CD4-positive, alpha-beta memory T cell (primary cell): Measurements from ENCODE around the gene PRIMA1. TPM values are rescaled to one million over a fixed set of nuclear protein-coding genes. Genes with fewer than 3 reads are reported as not detected.

Experiments
- CTCF ChIA-PET: fragments of 350-600 bp; sonication (Branson Sonifier 250); formaldehyde crosslinking; loops from one replicate; lab custom pipeline; 2021; ENCODE audit warnings: inconsistent platforms; ENCODE audit not compliant: partially characterized antibody; lab: Charles Lee
- POLR2A ChIA-PET: fragments of 350-600 bp; sonication (Branson Sonifier 250); formaldehyde crosslinking; loops from one replicate; lab custom pipeline; 2021; ENCODE audit not compliant: partially characterized antibody; lab: Charles Lee
- DNase-seq, 5 donors: peaks; one replicate each; pipeline versions ENCODE4 v3.0.0 to v3.0.0-alpha.2; 2020 to 2022; ENCODE audit warnings: mixed read lengths in 1 of 5
- H3K27ac ChIP-seq: one replicate; pipeline ENCODE4 v1.7.0; 2013; ENCODE audit warnings: low read depth, low read length
- H3K27me3 ChIP-seq: 2 replicates; pipeline ENCODE4 v1.7.0; 2013; ENCODE audit warnings: mild to moderate bottlenecking, low read length, moderate library complexity; ENCODE audit not compliant: insufficient read depth
- H3K36me3 ChIP-seq: 2 replicates; pipeline ENCODE4 v1.7.0; 2013; ENCODE audit warnings: mild to moderate bottlenecking, low read length, moderate library complexity; ENCODE audit not compliant: insufficient read depth
- H3K4me1 ChIP-seq: 2 replicates; pipeline ENCODE4 v1.7.0; 2013; ENCODE audit warnings: mild to moderate bottlenecking, low read length, moderate library complexity; ENCODE audit not compliant: insufficient read depth
- H3K4me3 ChIP-seq, 2 donors: one replicate each; pipeline ENCODE4 v1.7.0; 2013; ENCODE audit warnings: low read length in 2 of 2, mild to moderate bottlenecking in 1 of 2
- H3K9me3 ChIP-seq, 2 donors: one replicate each; pipeline ENCODE4 v1.7.0; 2013; ENCODE audit warnings: low read length in 2 of 2, control low read depth in 1 of 2; ENCODE audit not compliant: control insufficient read depth in 1 of 2
- H3K27ac Mint-ChIP-seq, 7 donors: one replicate each; pipeline ENCODE4 v1.8.0; 2020 to 2021; ENCODE audit warnings: mixed read lengths in 7 of 7, mild to moderate bottlenecking in 6 of 7, inconsistent platforms in 3 of 7, moderate library complexity in 3 of 7
- H3K27me3 Mint-ChIP-seq, 2 donors: one replicate each; pipeline ENCODE4 v1.8.0; 2020 to 2021; ENCODE audit warnings: mixed read lengths in 2 of 2
- H3K36me3 Mint-ChIP-seq, 2 donors: one replicate each; pipeline ENCODE4 v1.8.0; 2020 to 2021; ENCODE audit warnings: mixed read lengths in 2 of 2, inconsistent platforms in 1 of 2, mild to moderate bottlenecking in 1 of 2
- H3K4me1 Mint-ChIP-seq, 4 donors: one replicate each; pipeline ENCODE4 v1.8.0; 2020 to 2021; ENCODE audit warnings: mixed read lengths in 4 of 4, mild to moderate bottlenecking in 1 of 4
- H3K4me3 Mint-ChIP-seq, 8 donors: one replicate each; pipeline ENCODE4 v1.8.0; 2020 to 2021; ENCODE audit warnings: mixed read lengths in 8 of 8, mild to moderate bottlenecking in 7 of 8, moderate library complexity in 6 of 8, inconsistent platforms in 3 of 8
- H3K9me3 Mint-ChIP-seq, 8 donors: one replicate each; pipeline ENCODE4 v1.8.0; 2020 to 2021; ENCODE audit warnings: mixed read lengths in 8 of 8, mild to moderate bottlenecking in 5 of 8, inconsistent platforms in 3 of 8, moderate library complexity in 1 of 8
- intact Hi-C: fragments of 100-400 bp; cut with micrococcal nuclease; formaldehyde crosslinking; loops from one replicate; pipeline ENCODE4 v1.15.1; 2023
- polyA plus RNA-seq, 2 donors: library from polyadenylated mRNA; unstranded; fragments of 300-500 nt; fragmentation: Illumina TruSeq; gene quantifications; one replicate each; pipeline ENCODE4 v1.2.3, GENCODE V29; 2021
- total RNA-seq, 2 experiments: library from RNA; stranded (reverse); gene quantifications; one replicate each; pipeline ENCODE4 v1.2.3, GENCODE V29; 2021

The PRIMA1 gene
- total and polyA plus RNA-seq, 4 experiments from 2014 or later, result not detected

GRCh38 chr14:93804654-93805053 is 16.4 kb upstream of the PRIMA1 start:
- CTCF ChIA-PET, result no interaction called here
- H3K36me3 Mint-ChIP-seq, result no peaks in the 10 kb centered on the region

GRCh38 chr14:93803408-93804318 is 15.4 kb upstream of the PRIMA1 start:
- Mint-ChIP-seq H3K36me3 (no peaks in the 10 kb centered on the region), H3K4me3 (no peak overlapping the region), H3K9me3 (peaks cover 0 to 11% (median 3%) of the 10 kb centered on the region in 8 donors), H3K27me3 (peaks cover 7 to 8% of the 10 kb centered on the region in 2 donors), H3K27ac (no peak overlapping the region), H3K4me1 (no peaks in the 10 kb centered on the region)
- Histone ChIP-seq H3K4me1 (no peaks in the 10 kb centered on the region), H3K36me3 (no peaks in the 10 kb centered on the region), H3K27me3 (no peaks in the 10 kb centered on the region), H3K9me3 (no peaks in the 10 kb centered on the region), H3K27ac (no peak overlapping the region), H3K4me3 (no peak overlapping the region)
- ChIA-PET POLR2A (no interaction called here), CTCF (interaction anchor here (0.9 kb wide), 1 partner anchor 10 kb away, joined by 3 read pairs; no protein-coding TSS in a partner anchor)
- intact Hi-C loops, result no loop called here
- DNase-seq, result no peak

More at GRCh38 chr14:93804654-93805053, 16.4 kb upstream of the PRIMA1 start:
- peaks cover 3 to 8% of the 10 kb centered on the region in 2 donors for H3K27me3 Mint-ChIP-seq
- no peak overlapping the region for H3K4me3 Mint-ChIP-seq
- Histone ChIP-seq H3K27ac (no peak overlapping the region), H3K4me3 (no peak overlapping the region), H3K27me3 (no peaks in the 10 kb centered on the region), H3K4me1 (no peaks in the 10 kb centered on the region), H3K9me3 (no peaks in the 10 kb centered on the region), H3K36me3 (no peaks in the 10 kb centered on the region)
- peaks cover 0 to 2% (median under 1%) of the 10 kb centered on the region in 4 donors for H3K4me1 Mint-ChIP-seq
- intact Hi-C loops, result no loop called here
- no peak overlapping the region for H3K27ac Mint-ChIP-seq
- no peak for DNase-seq
- POLR2A ChIA-PET, result no interaction called here
- H3K9me3 Mint-ChIP-seq, result peaks cover 0 to 11% (median 3%) of the 10 kb centered on the region in 8 donors

DNA sequence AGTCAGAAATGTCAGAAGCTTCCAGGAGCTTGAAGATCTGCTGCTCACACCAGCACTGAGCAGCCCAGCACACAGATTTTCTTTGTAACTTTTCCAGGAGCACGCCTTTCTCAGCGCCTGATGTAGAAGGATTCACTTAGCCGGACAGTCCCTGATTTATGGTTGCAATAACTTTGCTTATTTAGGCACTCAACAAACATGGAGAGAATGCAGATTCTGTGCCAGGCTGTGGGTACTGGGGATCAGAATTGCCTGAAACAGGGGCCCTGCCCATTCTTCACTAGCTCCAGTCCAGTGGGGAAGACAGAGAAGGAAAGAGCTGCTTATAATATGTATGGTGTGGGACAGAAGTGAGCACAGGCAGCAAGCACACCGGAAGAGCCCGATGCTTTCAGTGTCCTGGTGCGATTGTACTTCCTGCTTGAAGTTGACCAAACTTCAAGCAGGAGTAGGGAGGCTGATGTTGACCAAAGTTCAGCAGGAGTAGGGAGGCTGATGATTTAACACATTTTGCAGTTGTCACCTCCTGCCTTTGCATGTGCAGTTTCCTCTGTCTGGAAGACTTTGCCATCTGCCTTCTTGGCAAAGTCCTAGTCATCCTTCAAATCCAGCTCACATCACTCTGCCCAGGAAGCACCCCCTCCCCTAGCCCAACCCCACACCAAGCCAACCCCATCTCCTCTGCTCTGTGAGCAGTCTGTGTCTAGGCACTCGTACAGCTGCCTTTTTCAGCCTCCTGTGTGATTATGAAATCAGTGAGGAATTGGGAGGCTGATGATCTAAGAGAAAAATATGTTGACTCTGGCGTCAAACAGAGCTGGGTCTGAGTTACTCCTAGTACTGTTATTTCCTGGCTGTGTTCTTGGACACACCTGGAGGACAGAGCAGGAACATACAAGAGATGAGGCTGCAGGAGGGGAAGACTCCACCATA is 12.0 kb upstream of the PRIMA1 start:
- Histone ChIP-seq H3K4me1 (no peaks in the 10 kb centered on the region), H3K4me3 (no peak overlapping the region), H3K27ac (no peak overlapping the region), H3K36me3 (no peaks in the 10 kb centered on the region), H3K9me3 (no peaks in the 10 kb centered on the region), H3K27me3 (no peaks in the 10 kb centered on the region)
- peaks cover 4 to 10% of the 10 kb centered on the region in 2 donors for H3K27me3 Mint-ChIP-seq
- H3K27ac Mint-ChIP-seq, result no peak overlapping the region
- intact Hi-C loops, result no loop called here
- no peak overlapping the region for H3K4me3 Mint-ChIP-seq
- H3K4me1 Mint-ChIP-seq, result no peaks in the 10 kb centered on the region
- ChIA-PET POLR2A (no interaction called here), CTCF (no interaction called here)
- no peak for DNase-seq
- H3K9me3 Mint-ChIP-seq, result peaks cover 0 to 2% (median 0%) of the 10 kb centered on the region in 8 donors
- no peaks in the 10 kb centered on the region for H3K36me3 Mint-ChIP-seq

GRCh38 chr14:93799617-93799988 is 11.3 kb upstream of the PRIMA1 start:
- H3K4me1 ChIP-seq, result no peaks in the 10 kb centered on the region
- CTCF ChIA-PET, result no interaction called here
- Mint-ChIP-seq H3K27me3 (peaks cover 4 to 9% of the 10 kb centered on the region in 2 donors), H3K36me3 (no peaks in the 10 kb centered on the region), H3K4me1 (no peaks in the 10 kb centered on the region), H3K9me3 (peaks cover 0 to 2% (median 0%) of the 10 kb centered on the region in 8 donors), H3K4me3 (no peak overlapping the region), H3K27ac (no peak overlapping the region)
- POLR2A ChIA-PET, result no interaction called here
- H3K4me3 ChIP-seq, result no peak overlapping the region
- H3K9me3 ChIP-seq, result no peaks in the 10 kb centered on the region
- DNase-seq, result no peak
- H3K27ac ChIP-seq, result no peak overlapping the region
- no peaks in the 10 kb centered on the region for H3K27me3 ChIP-seq
- H3K36me3 ChIP-seq, result no peaks in the 10 kb centered on the region
- intact Hi-C loops, result no loop called here

DNA sequence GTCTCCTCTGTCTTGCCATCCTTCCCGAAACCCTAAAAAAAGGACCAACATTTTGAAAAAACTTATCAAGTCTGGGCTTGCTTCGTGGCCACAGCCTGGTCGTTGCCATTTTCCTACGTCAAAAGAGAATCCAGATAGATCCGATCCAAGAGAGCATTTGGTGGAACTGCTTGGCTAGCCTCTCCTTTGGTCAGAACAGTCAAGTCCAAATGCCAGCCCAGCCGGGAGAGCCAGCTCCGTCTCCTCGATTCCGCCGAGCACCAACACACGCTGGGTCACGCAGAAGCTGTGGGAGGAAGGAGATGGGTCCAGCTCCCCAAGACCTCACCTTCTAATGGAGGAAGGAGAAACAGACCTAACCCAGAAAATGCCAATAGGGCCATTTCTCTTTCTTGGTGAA is 9.3 kb upstream of the PRIMA1 start:
- Mint-ChIP-seq H3K27me3 (peaks cover 9 to 10% of the 10 kb centered on the region in 2 donors), H3K27ac (no peak overlapping the region), H3K4me3 (no peak overlapping the region), H3K4me1 (no peaks in the 10 kb centered on the region), H3K36me3 (no peaks in the 10 kb centered on the region), H3K9me3 (peaks cover 0 to 2% (median 0%) of the 10 kb centered on the region in 8 donors)
- no peak for DNase-seq
- intact Hi-C loops, result no loop called here
- Histone ChIP-seq H3K27me3 (no peaks in the 10 kb centered on the region), H3K27ac (no peak overlapping the region), H3K36me3 (no peaks in the 10 kb centered on the region), H3K4me3 (no peak overlapping the region), H3K9me3 (no peaks in the 10 kb centered on the region), H3K4me1 (no peaks in the 10 kb centered on the region)
- ChIA-PET POLR2A (no interaction called here), CTCF (no interaction called here)

DNA sequence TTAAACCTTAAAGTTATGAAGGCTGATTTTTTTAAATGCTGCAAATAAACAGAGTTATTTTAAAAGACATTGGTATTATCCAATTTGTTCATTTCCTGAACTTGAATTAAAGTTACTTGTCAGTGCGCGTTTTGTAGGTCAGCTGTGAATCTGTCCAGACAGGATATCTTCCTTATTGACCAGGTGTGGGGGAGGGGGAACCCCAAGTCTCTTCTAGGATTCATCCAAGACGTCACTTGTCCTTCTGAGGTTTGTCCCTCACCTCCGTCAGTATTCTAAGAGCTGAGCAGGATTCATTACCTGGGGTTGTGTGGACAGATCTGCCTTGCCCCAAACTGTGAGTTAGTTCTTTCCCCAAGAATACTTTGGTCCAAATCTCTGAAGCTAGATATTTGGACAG is 8.8 kb upstream of the PRIMA1 start:
- Histone ChIP-seq H3K4me3 (no peak overlapping the region), H3K27me3 (no peaks in the 10 kb centered on the region), H3K36me3 (no peaks in the 10 kb centered on the region), H3K27ac (no peak overlapping the region), H3K9me3 (no peaks in the 10 kb centered on the region), H3K4me1 (no peaks in the 10 kb centered on the region)
- POLR2A ChIA-PET, result no interaction called here
- Mint-ChIP-seq H3K4me3 (no peak overlapping the region), H3K27ac (no peak overlapping the region), H3K36me3 (no peaks in the 10 kb centered on the region), H3K4me1 (no peaks in the 10 kb centered on the region), H3K27me3 (peaks cover 10 to 13% of the 10 kb centered on the region in 2 donors), H3K9me3 (peaks cover 0 to 2% (median 0%) of the 10 kb centered on the region in 8 donors)
- CTCF ChIA-PET, result no interaction called here
- no peak for DNase-seq
- intact Hi-C loops, result no loop called here

DNA sequence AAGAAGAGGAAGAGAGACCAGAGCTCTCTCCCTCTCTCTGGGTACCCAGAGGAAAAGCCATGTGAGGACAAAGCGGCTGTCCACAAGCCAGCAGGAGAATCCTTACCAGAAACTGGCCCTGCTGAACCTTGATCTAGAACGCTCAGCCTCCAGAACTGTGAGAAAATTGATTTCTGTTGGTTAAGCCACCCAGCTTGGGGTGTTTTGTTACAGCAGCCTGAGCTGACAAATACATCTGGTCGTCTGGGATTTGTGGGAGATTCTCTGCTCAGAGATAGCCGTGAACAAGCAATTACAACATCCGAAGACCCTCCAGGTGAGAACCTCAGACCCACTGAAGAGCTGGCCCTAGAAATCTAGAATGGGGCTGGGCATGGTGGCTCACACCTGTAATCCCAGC is 6.5 kb upstream of the PRIMA1 start:
- DNase-seq, result no peak
- Mint-ChIP-seq H3K36me3 (no peaks in the 10 kb centered on the region), H3K27me3 (peaks cover 23% of the 10 kb centered on the region in 2 donors), H3K4me1 (peaks cover 0 to under 1% (median 0%) of the 10 kb centered on the region in 4 donors), H3K27ac (no peak overlapping the region), H3K9me3 (peaks cover 0 to 2% (median 0%) of the 10 kb centered on the region in 8 donors), H3K4me3 (no peak overlapping the region)
- intact Hi-C loops, result no loop called here
- Histone ChIP-seq H3K9me3 (no peaks in the 10 kb centered on the region), H3K4me1 (no peaks in the 10 kb centered on the region), H3K36me3 (no peaks in the 10 kb centered on the region), H3K27me3 (peaks cover 3% of the 10 kb centered on the region), H3K4me3 (no peak overlapping the region), H3K27ac (no peak overlapping the region)
- ChIA-PET POLR2A (no interaction called here), CTCF (no interaction called here)
